HepG2 (cell line): ENCODE results near the gene NTRK2. TPM values are rescaled to one million over a fixed set of nuclear protein-coding genes. Genes with fewer than 3 reads are reported as not detected.

ENCODE experiments used
- ATAC-seq: fragments of 200-7000 bp; cut with Tn5 transposase; 3 replicates; pipeline ENCODE4 v1.9.1; 2020; ENCODE audit warnings: mild to moderate bottlenecking, moderate library complexity
- BruUV-seq: library from RNA; stranded (reverse); fragments of 400-500 nt; replicated peaks from 2 replicates; lab custom pipeline; 2021; lab: Mats Ljungman, UMichigan
- CTCF ChIA-PET: fragments of 300-600 bp; formaldehyde crosslinking; extraction: SDS; loops from one replicate; lab custom pipeline; 2021; ENCODE audit warnings: low total read pairs, inconsistent platforms, low intra/inter-chr PET ratio; lab: Yijun Ruan, JAX
- POLR2A ChIA-PET: fragments of 350-600 bp; sonication (Branson Sonifier 250); formaldehyde crosslinking; loops from one replicate; lab custom pipeline; 2020; ENCODE audit warnings: antibody characterized with exemption, inconsistent platforms; lab: Yijun Ruan, JAX
- DNase-seq: peaks from one replicate; pipeline ENCODE4 v3.0.0-alpha.2; 2015; ENCODE audit warnings: low spot score
- FAIRE-seq: peaks from 3 replicates; lab custom pipeline; 2011; peaks lifted over from hg19 to GRCh38; lab: Jason Lieb, UNC
- H2AFZ ChIP-seq: one replicate; pipeline ENCODE4 v1.6.1; 2011; ENCODE audit warnings: low read length, inconsistent platforms
- H3K27ac ChIP-seq: fragments of 300-600 bp; 3 replicates; pipeline ENCODE4 v1.8.0; 2011; ENCODE audit warnings: mixed run types, mild to moderate bottlenecking, mixed read lengths, low read length, inconsistent platforms; ENCODE audit not compliant: insufficient read depth; ENCODE audit errors: extremely low read length
- H3K27me3 ChIP-seq, 2 experiments: fragments of 200-600 bp in 1 of 2; 2 replicates in 1 of 2; 3 replicates in 1 of 2; pipeline versions ENCODE4 v1.6.0 to v1.8.0; 2011; ENCODE audit warnings: low read length in 2 of 2, mild to moderate bottlenecking in 2 of 2, moderate library complexity in 2 of 2, inconsistent platforms in 1 of 2; ENCODE audit not compliant: insufficient read depth in 2 of 2, control insufficient read depth in 1 of 2
- H3K36me3 ChIP-seq, 2 experiments: fragments of 200-600 bp in 1 of 2; replicated peaks in 1 of 2; 2 replicates in 1 of 2; 3 replicates in 1 of 2; pipeline versions ENCODE4 v1.5.1 to v1.8.0; 2011; ENCODE audit warnings: low read length in 2 of 2, inconsistent platforms in 1 of 2; ENCODE audit not compliant: insufficient read depth in 2 of 2, control insufficient read depth in 1 of 2
- H3K4me1 ChIP-seq: 2 replicates; pipeline ENCODE4 v1.5.1; 2012; ENCODE audit warnings: low read length, inconsistent platforms; ENCODE audit not compliant: insufficient read depth
- H3K4me2 ChIP-seq: 2 replicates; pipeline ENCODE4 v1.6.0; 2011; ENCODE audit warnings: low read depth, low read length, inconsistent platforms
- H3K4me3 ChIP-seq, 3 experiments: fragments of 200-600 bp in 1 of 3; sonication (generic), shearing (Covaris generic) in 1 of 3; replicated peaks in 1 of 3; 2 replicates each; pipeline ENCODE4 v1.5.1; 2011 to 2016; ENCODE audit warnings: low read length in 3 of 3, inconsistent platforms in 2 of 3, low read depth in 2 of 3, mild to moderate bottlenecking in 2 of 3, control low read depth in 1 of 3, mixed read lengths in 1 of 3; ENCODE audit not compliant: insufficient read depth in 1 of 3
- H3K79me2 ChIP-seq: one replicate; pipeline ENCODE4 v1.6.1; 2011; ENCODE audit warnings: low read length, inconsistent platforms; ENCODE audit not compliant: insufficient read depth
- H3K9ac ChIP-seq: 2 replicates; pipeline ENCODE4 v1.6.0; 2011; ENCODE audit warnings: mild to moderate bottlenecking, low read depth, low read length, inconsistent platforms; ENCODE audit not compliant: insufficient read depth
- H3K9me3 ChIP-seq: 2 replicates; pipeline ENCODE4 v1.5.1; 2012; ENCODE audit warnings: mild to moderate bottlenecking, low read length
- H4K20me1 ChIP-seq: 2 replicates; pipeline ENCODE4 v1.6.0; 2011; ENCODE audit warnings: inconsistent platforms, mild to moderate bottlenecking, low read length, moderate library complexity; ENCODE audit not compliant: insufficient read depth
- ARID2 ChIP-seq: sonication (generic); formaldehyde crosslinking; IDR thresholded peaks from 2 replicates; pipeline ENCODE4 v1.8.1; 2022; ENCODE audit warnings: mild to moderate bottlenecking, missing genetic modification reagents, borderline replicate concordance
- ARNT ChIP-seq: fragments of 450-650 bp; IDR thresholded peaks from 2 replicates; pipeline ENCODE4 v1.6.1; 2017
- ESRRA ChIP-seq: sonication (generic); formaldehyde crosslinking; IDR thresholded peaks from 2 replicates; pipeline ENCODE4 v1.5.1; 2020; ENCODE audit warnings: mild to moderate bottlenecking, low read depth, missing genetic modification reagents
- FOSL2 ChIP-seq: sonication (generic); formaldehyde crosslinking; IDR thresholded peaks from 2 replicates; pipeline ENCODE4 v1.4.0; 2020; ENCODE audit warnings: missing genetic modification reagents
- HES4 ChIP-seq: sonication (generic); formaldehyde crosslinking; IDR thresholded peaks from 2 replicates; pipeline ENCODE4 v1.9.0; 2021; ENCODE audit warnings: mild to moderate bottlenecking, missing genetic modification reagents, borderline replicate concordance
- IKZF1 ChIP-seq: fragments of 450-650 bp; IDR thresholded peaks from 2 replicates; pipeline ENCODE4 v1.7.1; 2016
- JUN ChIP-seq: sonication (generic); formaldehyde crosslinking; IDR thresholded peaks from 2 replicates; pipeline ENCODE4 v1.4.0; 2020; ENCODE audit warnings: mild to moderate bottlenecking, missing genetic modification reagents
- KLF11 ChIP-seq: IDR thresholded peaks from 2 replicates; pipeline ENCODE4 v1.6.1; 2016; ENCODE audit warnings: missing compliant biosample characterization
- NCOA1 ChIP-seq: sonication (generic); formaldehyde crosslinking; IDR thresholded peaks from 2 replicates; pipeline ENCODE4 v1.9.0; 2021; ENCODE audit warnings: missing genetic modification reagents
- PLRG1 ChIP-seq: fragments of 450-650 bp; conservative IDR thresholded peaks from 2 replicates; pipeline ENCODE4 v1.6.1; 2016
- RARG ChIP-seq: sonication (generic); formaldehyde crosslinking; IDR thresholded peaks from 2 replicates; pipeline ENCODE4 v1.4.0; 2020; ENCODE audit warnings: low read depth, mild to moderate bottlenecking, missing genetic modification reagents
- ZNF121 ChIP-seq: sonication (generic); formaldehyde crosslinking; IDR thresholded peaks from 2 replicates; pipeline ENCODE4 v1.5.0; 2020; ENCODE audit warnings: mild to moderate bottlenecking, missing genetic modification reagents
- ZNF432 ChIP-seq: sonication (generic); formaldehyde crosslinking; IDR thresholded peaks from 2 replicates; pipeline ENCODE4 v1.5.0; 2020; ENCODE audit warnings: missing genetic modification reagents, mild to moderate bottlenecking, borderline replicate concordance
- ZNF616 ChIP-seq: sonication (generic); formaldehyde crosslinking; IDR thresholded peaks from 2 replicates; pipeline ENCODE4 v1.5.0; 2020; ENCODE audit warnings: low read depth, mild to moderate bottlenecking, missing genetic modification reagents
- ZNF746 ChIP-seq: sonication (generic); formaldehyde crosslinking; IDR thresholded peaks from 2 replicates; pipeline ENCODE4 v1.8.0; 2022; ENCODE audit warnings: mild to moderate bottlenecking, missing genetic modification reagents
- ZNF766 ChIP-seq: sonication (generic); formaldehyde crosslinking; IDR thresholded peaks from 2 replicates; pipeline ENCODE4 v1.5.0; 2020; ENCODE audit warnings: missing genetic modification reagents, borderline replicate concordance
- WGBS: methylation state at CpG from one replicate; pipeline ENCODE4 v1.1.6; 2017; ENCODE audit warnings: low lambda C conversion rate; 5-methylcytosine and 5-hydroxymethylcytosine counted together
- in situ Hi-C: cut with HindIII; loops from 2 replicates; pipeline ENCODE4 v1.10.0; 2017; ENCODE audit warnings: low pct_unique_long_range_greater_than_20kb; ENCODE audit not compliant: extremely low pct_ligation_motif_present
- intact Hi-C: fragments of 100-400 bp; cut with micrococcal nuclease; formaldehyde crosslinking; loops from one replicate; pipeline ENCODE4 v1.10.0; 2022; ENCODE audit not compliant: unreplicated experiment
- polyA plus RNA-seq, 8 experiments: library from polyadenylated mRNA; depleted of rRNA in 3 of 8; stranded (reverse) in 7 of 8; unstranded in 1 of 8; fragments of >200 nt; fragmentation: Illumina TruSeq in 4 of 8; extraction: Trizol in 4 of 8; gene quantifications; 2 replicates each; pipeline versions ENCODE4 v1.2.1 to v1.2.3, GENCODE V29; 2011 to 2016; ENCODE audit warnings: low read depth in 4 of 8, missing spikeins in 1 of 8, mixed read lengths in 1 of 8; ENCODE audit not compliant: insufficient read depth in 1 of 8
- total RNA-seq, 5 experiments: library from RNA; depleted of rRNA; stranded (reverse); fragments of >200 nt; fragmentation: Illumina TruSeq; extraction: Trizol; gene quantifications; 2 replicates each; pipeline ENCODE4 v1.2.3, GENCODE V29; 2016; ENCODE audit warnings: low read depth in 1 of 5
- TF ChIP-seq, protein P1 (sequence below): sonication (generic); formaldehyde crosslinking; IDR thresholded peaks from 2 replicates; pipeline ENCODE4 v1.4.0; 2020; ENCODE audit warnings: missing genetic modification reagents, borderline replicate concordance
- TF ChIP-seq, protein P2 (sequence below): sonication (generic); formaldehyde crosslinking; IDR thresholded peaks from 2 replicates; pipeline ENCODE4 v1.4.0; 2020; ENCODE audit warnings: missing genetic modification reagents; ENCODE audit errors: not compliant biosample characterization
- TF ChIP-seq, protein P3 (sequence below): sonication (generic); formaldehyde crosslinking; IDR thresholded peaks from 2 replicates; pipeline ENCODE4 v1.4.0; 2020; ENCODE audit warnings: missing genetic modification reagents
- TF ChIP-seq, protein P4 (sequence below): sonication (generic); formaldehyde crosslinking; IDR thresholded peaks from 2 replicates; pipeline ENCODE4 v1.5.0; 2020; ENCODE audit warnings: mild to moderate bottlenecking, missing genetic modification reagents

NTRK2 gene
- total and polyA plus RNA-seq, 2 of the 13 experiments (the other 11 are each of a cell fraction or from before 2014, with no cell fraction given) = not detected

DNA sequence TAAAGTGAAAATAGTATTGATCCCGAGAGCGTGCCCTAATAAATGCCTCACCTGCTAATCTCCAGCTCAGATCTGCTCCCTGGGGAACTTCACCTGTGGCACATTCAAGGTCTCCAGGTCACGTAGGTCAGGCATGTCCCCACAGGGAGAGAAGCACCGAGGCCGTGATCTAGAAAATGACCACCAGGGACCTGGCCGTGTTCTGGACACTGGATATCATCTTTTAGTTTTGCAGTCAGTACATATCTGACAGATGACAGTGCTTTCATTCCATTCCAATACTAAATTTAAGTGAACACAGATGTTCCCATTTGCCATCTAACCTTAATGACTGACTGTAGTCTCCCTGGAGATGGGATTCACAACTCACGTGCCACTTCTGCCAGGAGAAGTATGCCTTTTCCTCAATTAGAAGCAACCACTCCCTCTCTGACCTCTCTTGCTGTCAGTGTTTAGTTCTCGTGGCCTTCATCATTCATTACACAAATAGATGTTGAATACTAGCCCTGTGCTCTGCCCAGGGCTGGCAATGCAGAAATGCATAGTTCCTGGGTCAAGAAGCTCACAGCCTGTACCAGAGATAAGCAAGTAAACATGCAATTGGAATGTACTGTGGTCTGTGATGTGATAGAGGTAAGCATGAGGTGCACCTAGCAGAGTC, 276.5 kb downstream of the NTRK2 start:
- Histone ChIP-seq H3K36me3 (no peaks in the 10 kb centered on the region), H3K4me2 (no peak overlapping the region), H3K27me3 (no peaks in the 10 kb centered on the region), H3K9ac (no peak overlapping the region), H3K4me1 (no peaks in the 10 kb centered on the region), H3K79me2 (no peaks in the 10 kb centered on the region), H3K9me3 (no peaks in the 10 kb centered on the region), H2AFZ (no peak overlapping the region), H4K20me1 (no peaks in the 10 kb centered on the region), H3K27ac (no peak overlapping the region), H3K4me3 (no peak overlapping the region)
- TF ChIP-seq ZNF121 (CRISPR knock-in tag) (no peak), ZNF432 (CRISPR knock-in tag) (no peak), PLRG1 (no peak), ARNT (no peak), KLF11 (CRISPR knock-in tag) (no peak), FOSL2 (no peak), ZNF616 (no peak), RARG (CRISPR knock-in tag) (no peak), NCOA1 (no peak), ARID2 (no peak), ZNF746 (CRISPR knock-in tag) (no peak), IKZF1 (no peak), ZNF766 (CRISPR knock-in tag) (no peak), JUN (CRISPR knock-in tag) (no peak), HES4 (CRISPR knock-in tag) (no peak), ESRRA (no peak)
- TF ChIP-seq, protein P1, sequence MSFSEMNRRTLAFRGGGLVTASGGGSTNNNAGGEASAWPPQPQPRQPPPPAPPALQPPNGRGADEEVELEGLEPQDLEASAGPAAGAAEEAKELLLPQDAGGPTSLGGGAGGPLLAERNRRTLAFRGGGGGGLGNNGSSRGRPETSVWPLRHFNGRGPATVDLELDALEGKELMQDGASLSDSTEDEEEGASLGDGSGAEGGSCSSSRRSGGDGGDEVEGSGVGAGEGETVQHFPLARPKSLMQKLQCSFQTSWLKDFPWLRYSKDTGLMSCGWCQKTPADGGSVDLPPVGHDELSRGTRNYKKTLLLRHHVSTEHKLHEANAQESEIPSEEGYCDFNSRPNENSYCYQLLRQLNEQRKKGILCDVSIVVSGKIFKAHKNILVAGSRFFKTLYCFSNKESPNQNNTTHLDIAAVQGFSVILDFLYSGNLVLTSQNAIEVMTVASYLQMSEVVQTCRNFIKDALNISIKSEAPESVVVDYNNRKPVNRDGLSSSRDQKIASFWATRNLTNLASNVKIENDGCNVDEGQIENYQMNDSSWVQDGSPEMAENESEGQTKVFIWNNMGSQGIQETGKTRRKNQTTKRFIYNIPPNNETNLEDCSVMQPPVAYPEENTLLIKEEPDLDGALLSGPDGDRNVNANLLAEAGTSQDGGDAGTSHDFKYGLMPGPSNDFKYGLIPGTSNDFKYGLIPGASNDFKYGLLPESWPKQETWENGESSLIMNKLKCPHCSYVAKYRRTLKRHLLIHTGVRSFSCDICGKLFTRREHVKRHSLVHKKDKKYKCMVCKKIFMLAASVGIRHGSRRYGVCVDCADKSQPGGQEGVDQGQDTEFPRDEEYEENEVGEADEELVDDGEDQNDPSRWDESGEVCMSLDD (CRISPR knock-in tag) = no peak
- TF ChIP-seq, protein P2, sequence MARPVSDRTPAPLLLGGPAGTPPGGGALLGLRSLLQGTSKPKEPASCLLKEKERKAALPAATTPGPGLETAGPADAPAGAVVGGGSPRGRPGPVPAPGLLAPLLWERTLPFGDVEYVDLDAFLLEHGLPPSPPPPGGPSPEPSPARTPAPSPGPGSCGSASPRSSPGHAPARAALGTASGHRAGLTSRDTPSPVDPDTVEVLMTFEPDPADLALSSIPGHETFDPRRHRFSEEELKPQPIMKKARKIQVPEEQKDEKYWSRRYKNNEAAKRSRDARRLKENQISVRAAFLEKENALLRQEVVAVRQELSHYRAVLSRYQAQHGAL = no peak
- TF ChIP-seq, protein P3, sequence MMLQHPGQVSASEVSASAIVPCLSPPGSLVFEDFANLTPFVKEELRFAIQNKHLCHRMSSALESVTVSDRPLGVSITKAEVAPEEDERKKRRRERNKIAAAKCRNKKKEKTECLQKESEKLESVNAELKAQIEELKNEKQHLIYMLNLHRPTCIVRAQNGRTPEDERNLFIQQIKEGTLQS (CRISPR knock-in tag) = no peak
- TF ChIP-seq, protein P4, sequence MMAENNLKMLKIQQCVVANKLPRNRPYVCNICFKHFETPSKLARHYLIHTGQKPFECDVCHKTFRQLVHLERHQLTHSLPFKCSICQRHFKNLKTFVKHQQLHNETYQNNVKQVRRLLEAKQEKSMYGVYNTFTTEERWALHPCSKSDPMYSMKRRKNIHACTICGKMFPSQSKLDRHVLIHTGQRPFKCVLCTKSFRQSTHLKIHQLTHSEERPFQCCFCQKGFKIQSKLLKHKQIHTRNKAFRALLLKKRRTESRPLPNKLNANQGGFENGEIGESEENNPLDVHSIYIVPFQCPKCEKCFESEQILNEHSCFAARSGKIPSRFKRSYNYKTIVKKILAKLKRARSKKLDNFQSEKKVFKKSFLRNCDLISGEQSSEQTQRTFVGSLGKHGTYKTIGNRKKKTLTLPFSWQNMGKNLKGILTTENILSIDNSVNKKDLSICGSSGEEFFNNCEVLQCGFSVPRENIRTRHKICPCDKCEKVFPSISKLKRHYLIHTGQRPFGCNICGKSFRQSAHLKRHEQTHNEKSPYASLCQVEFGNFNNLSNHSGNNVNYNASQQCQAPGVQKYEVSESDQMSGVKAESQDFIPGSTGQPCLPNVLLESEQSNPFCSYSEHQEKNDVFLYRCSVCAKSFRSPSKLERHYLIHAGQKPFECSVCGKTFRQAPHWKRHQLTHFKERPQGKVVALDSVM = no peak
- BruUV-seq = no TSS peak
- intact Hi-C loops = no loop called here
- FAIRE-seq (no peak), ATAC-seq (no peak), DNase-seq (no peak)
- 6% methylated on average over 8 of the region's 8 CpGs for WGBS
- CTCF ChIA-PET = no interaction called here
- in situ Hi-C loops = loop anchor here (10.0 kb wide), 1 partner anchor 61 kb away; no protein-coding TSS in a partner anchor
- POLR2A ChIA-PET = no interaction called here
